Loucy (cell line): ENCODE data around the gene SLC19A1.

ENCODE experiments used
- EZH2phosphoT487 ChIP-seq: fragments of 200-600 bp; IDR thresholded peaks from 2 replicates; pipeline ENCODE4 v1.6.1; 2018; ENCODE audit warnings: antibody characterized with exemption, mild to moderate bottlenecking, moderate library complexity, borderline replicate concordance
- TF ChIP-seq, protein P1 (sequence below): fragments of 200-600 bp; sonication (generic); conservative IDR thresholded peaks from 2 replicates; pipeline ENCODE4 v1.5.1; 2014; ENCODE audit warnings: mild to moderate bottlenecking, antibody characterized with exemption, low read length

DNA sequence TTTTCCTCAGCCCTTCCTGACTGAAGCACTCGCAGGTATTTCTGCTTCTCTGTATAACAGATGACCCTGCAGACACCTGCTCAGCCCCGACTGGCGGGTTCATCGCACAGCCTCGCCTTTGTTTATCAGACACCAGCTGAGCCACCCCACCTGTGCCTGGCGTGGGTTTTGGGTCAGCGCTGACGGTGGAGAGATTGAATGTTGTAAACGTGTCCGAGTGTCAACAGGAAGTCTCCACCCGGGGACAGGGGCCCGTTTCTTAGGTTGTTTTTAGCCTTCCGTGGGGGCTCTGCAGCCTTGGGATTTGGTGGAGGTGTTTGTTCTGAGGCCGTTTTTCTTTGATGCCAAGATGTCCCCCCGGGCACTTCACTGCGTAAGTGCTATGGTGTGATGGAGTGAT is 77.1 kb downstream of the SLC19A1 start:
- TF ChIP-seq, protein P1, sequence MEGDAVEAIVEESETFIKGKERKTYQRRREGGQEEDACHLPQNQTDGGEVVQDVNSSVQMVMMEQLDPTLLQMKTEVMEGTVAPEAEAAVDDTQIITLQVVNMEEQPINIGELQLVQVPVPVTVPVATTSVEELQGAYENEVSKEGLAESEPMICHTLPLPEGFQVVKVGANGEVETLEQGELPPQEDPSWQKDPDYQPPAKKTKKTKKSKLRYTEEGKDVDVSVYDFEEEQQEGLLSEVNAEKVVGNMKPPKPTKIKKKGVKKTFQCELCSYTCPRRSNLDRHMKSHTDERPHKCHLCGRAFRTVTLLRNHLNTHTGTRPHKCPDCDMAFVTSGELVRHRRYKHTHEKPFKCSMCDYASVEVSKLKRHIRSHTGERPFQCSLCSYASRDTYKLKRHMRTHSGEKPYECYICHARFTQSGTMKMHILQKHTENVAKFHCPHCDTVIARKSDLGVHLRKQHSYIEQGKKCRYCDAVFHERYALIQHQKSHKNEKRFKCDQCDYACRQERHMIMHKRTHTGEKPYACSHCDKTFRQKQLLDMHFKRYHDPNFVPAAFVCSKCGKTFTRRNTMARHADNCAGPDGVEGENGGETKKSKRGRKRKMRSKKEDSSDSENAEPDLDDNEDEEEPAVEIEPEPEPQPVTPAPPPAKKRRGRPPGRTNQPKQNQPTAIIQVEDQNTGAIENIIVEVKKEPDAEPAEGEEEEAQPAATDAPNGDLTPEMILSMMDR: no peak
- TF ChIP-seq EZH2phosphoT487: no peak
